Measurements from ENCODE around the gene SORCS2.

Gene SORCS2

DNA sequence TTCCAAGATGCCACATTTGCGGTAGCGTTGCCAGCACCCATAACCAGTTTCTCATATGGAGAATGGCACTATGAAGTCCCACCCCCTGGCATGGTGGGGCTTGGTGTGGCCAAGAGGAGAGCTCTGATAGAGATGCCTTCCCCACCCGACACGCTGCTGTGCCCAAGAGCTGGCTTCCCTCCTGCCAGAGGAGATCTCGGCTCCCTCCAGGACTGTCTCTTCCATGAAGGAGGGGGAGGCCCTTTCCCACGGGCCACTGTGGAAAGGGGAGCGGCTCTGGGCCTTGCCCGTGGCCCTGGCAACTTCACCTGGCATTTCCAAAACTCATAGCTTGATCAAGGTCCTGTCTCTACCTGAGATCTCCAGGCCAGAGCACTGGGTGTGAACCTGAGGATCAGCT is 459.7 kb downstream of the SORCS2 start:
- DNase-seq (ENCODE audit: low read depth in 2 of 2): no peak

DNA sequence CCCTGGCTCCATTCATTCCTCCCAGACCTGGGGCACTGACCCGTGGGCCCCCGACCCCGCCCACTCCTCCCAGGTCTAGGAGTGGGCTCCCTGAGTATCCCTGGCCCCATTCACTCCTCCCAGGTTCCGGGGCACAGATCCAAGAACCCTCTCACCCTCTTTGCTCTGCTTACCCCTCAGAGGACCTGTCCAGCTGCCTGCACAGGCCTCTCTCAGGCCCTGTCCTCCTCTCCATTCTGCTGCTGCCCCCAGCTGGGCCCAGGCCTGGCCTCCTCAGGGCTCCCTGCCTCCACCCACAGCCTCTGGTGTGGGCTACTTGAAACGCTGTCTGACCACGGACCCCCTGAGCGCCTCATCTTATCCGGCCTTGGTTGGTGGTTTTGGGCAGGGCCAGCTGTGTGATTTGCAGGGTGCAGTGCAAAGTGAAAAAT is 460.1 kb downstream of the SORCS2 start:
- no peak for DNase-seq (ENCODE audit: low read depth in 2 of 2)

DNA sequence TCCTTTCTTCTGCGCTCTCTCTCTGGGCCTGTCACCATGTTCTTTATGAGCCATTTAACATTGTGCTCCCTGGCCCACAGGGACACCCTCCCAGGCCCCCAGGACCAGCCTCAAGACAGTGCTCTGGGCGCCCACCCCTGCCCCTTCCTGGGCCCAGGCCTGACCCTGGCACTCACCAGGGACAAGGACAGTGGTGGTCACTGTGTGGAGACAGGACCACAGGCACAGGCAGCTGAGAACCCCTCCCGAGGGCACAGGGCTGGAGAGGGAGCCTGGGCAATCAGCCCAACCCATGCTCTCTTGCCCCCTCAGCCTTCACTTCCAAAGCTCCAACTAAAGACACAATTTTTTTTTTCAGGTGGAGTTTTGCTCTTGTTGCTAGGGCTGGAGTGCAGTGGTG is 460.6 kb downstream of the SORCS2 start:
- DNase-seq (ENCODE audit: low read depth in 2 of 2): no peak

DNA sequence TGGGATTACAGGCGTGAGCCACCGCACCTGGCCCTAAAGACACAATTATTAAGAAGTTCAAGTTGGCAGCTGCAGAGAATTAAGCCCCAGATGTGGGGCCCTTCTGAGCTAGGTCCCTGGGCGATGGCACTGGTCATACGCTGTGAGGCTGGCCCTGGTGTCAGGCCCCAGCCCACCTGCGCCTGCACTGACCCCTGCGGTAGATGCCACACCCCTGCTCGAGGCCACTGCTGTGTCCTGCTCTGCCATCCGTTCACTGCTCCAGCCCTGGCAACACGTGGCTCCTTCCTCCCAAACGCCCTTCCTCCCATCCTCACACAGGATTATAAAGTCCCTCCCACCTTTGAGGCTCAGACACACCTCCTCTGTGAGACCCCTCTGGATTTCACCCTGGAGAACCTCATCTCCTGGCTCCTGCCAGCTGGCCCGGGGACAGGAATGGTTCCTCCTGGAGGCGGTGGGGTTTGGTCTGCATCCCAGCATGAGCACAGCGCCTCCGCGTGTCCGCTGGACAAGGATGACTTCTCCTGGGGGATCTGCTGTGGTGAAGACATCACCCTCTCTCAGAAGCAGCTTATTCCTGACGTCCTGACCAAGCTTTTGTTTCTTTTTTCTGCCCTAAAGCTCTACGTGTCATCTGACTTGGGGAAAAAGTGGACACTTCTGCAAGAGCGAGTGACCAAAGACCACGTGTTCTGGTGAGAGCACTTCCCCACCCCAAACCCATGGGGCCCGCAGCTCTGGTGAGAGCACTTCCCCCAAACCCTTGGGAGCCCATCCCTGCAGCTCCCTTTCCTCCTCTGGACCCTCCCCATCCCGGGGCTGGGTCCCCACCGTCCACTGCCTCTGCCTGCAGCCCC is 461.4 kb downstream of the SORCS2 start:
- no peak for DNase-seq (ENCODE audit: low read depth in 2 of 2)

GRCh38 chr4:7654550-7655445 is 462.5 kb downstream of the SORCS2 start:
- no peak for DNase-seq (ENCODE audit: low read depth in 2 of 2)

DNA sequence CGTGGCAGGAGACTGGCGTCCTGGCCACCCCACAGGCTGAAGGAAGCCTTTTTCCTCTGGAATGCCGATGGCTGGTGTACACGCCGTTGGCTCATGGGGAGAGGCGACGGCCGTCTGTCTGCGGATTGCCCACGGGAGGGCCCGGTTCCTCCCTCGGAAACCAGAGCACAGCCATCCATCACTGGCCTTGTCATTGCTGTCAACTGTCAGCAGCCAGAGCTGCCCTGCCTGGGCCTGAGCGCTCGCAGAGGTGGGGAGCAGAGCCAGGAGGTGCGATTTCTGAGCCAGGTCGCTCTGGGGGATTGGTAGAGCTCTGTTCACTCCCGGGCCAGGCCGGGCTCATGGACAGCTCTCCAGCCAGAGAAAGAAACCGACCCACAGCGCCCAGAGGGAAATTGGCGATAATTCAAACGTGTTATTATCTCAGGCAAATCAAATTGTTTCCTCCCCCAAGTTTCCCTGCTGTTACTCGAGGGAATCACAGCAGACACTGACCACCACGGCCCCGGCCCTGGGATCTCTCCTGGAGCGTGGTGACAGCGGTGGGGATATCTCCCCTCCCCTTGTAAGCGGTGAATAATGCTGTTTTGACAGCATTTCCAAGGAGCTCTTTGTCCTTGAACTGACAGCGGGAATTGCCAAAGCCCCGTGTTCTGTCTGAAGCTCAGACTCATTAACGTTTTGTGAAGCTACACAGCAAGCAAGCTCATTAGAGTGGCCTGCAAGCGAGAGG is 463.3 kb downstream of the SORCS2 start:
- DNase-seq (ENCODE audit: low read depth in 2 of 2): no peak

GRCh38 chr4:7656244-7656800 is 464.0 kb downstream of the SORCS2 start:
- DNase-seq (ENCODE audit: low read depth in 2 of 2): no peak

- no peak for DNase-seq (ENCODE audit: low read depth in 2 of 2)
Observed at GRCh38 chr4:7657545-7658297, 465.4 kb downstream of the SORCS2 start.

- no peak for DNase-seq (ENCODE audit: low read depth in 2 of 2)
Observed at GRCh38 chr4:7658341-7659204, 466.2 kb downstream of the SORCS2 start.

GRCh38 chr4:7659429-7660175 is 467.3 kb downstream of the SORCS2 start:
- DNase-seq (ENCODE audit: low read depth in 2 of 2): no peak

GRCh38 chr4:7660176-7661039 is 468.1 kb downstream of the SORCS2 start:
- no peak for DNase-seq (ENCODE audit: low read depth in 2 of 2)

GRCh38 chr4:7661066-7661748 is 468.9 kb downstream of the SORCS2 start:
- DNase-seq (ENCODE audit: low read depth in 2 of 2): no peak

DNA sequence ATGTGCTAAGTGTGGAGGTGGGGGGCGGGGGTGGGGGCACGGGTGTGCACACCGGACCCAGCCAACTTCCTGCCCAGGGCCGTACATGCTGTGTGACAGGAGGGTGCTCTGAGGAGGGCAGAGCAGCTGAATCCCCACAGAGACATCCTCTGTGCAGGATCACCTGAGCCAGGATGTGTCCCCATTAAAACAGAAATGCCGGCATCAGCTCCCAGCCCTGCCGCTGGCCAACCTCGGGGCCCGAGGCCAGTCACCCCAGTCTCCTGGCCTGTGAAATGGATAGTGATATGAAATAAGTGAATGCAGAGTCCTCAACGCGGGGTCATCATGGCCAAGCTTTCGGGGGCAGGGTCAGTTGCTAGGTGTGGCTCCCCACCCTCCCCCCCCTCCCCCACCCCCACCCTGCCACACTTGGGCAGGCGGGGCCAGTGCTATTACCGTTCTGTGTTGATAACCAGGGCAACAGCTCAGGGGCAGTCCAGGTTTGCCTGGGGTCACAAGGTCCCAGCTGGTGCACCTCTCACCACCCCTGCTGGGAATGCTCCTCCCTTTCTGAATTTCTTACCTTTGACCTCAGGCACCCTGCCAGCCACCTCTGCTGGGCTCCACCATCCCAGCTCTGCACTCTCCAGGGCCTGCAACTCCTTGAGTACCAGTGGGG is 469.6 kb downstream of the SORCS2 start:
- no peak for DNase-seq (ENCODE audit: low read depth in 2 of 2)

DNA sequence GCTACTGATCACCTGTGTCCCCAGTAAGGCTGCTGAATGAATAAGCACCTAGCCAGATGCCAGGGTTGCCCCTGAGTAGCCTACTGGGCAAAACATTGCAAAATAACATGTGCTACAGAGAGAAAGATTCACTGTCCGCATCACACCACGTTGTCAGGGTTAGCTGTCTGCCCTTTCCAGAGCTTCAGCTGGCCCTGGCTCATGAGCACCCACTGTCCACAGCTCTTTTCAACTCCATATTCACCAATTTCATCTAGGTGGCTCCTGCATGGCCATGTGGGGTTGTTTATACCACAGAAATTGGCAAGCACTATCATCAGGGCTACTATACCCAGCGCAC is 470.1 kb downstream of the SORCS2 start:
- DNase-seq (ENCODE audit: low read depth in 2 of 2): no peak

- DNase-seq (ENCODE audit: low read depth in 2 of 2): no peak
Observed at GRCh38 chr4:7663075-7663541, 470.8 kb downstream of the SORCS2 start.

- no peak for DNase-seq (ENCODE audit: low read depth in 2 of 2)
Observed at GRCh38 chr4:7664106-7664505, 471.8 kb downstream of the SORCS2 start.

DNA sequence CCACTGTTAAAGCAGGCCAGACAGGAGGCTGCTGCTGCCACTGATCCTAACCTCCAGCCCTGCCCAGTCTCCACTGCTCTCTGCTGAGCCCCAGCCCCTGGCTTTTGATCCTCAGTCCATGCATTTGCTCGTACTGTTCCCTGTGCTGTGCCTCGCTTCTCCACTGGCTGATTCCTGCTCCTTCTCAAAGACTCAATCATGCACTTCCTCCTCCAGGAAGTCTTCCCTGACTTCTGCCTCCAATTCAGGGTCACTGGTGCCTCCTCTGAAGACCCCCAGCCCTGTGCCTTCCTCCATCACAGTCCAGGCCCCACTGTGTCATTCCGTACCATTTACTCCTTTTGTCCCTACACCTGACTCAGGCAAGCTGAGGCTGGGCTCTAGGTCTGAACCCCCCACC is 473.0 kb downstream of the SORCS2 start:
- DNase-seq (ENCODE audit: low read depth in 2 of 2): no peak
